ENCODE data around the gene GSTM4. TPM values are rescaled to one million over a fixed set of nuclear protein-coding genes. Genes with fewer than 3 reads are reported as not detected.

The GSTM4 gene
- total and polyA plus RNA-seq, 9 of the 15 experiments (the other 6 are each of a cell fraction or from before 2014, with no cell fraction given), result 18.8 to 53.4 (median 38.8) TPM

DNA sequence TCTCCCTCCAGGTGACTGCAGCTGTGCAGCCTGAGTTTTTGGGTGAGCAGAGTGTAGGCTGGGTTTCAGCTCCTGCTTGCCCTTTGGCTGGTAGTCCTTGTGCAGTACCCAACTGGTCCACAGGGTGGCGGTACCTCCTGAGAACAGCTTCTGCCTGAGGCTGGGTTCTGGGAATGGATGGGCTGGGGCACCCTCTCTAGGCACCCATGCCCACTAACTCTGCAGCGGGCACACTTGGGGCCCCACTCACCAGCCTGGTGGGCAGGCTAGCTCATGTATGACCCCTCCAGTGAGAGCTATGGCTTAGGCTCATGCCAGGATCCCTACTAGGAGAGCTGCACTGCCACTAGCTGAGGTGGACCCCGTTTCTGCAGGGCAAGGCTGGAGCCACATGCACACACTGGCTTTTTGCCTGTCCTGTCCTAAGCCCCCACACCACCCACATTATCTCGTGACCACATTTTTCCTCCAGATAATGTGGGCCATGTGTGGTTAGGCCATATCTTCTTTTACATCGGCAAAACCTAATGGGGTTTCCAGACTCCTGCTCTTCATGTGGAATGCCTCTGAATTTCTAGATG lies 15.5 kb upstream of the GSTM4 start (continued):
- TF ChIP-seq, protein P1, sequence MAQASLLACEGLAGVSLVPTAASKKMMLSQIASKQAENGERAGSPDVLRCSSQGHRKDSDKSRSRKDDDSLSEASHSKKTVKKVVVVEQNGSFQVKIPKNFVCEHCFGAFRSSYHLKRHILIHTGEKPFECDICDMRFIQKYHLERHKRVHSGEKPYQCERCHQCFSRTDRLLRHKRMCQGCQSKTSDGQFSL (CRISPR knock-in tag; IDR thresholded peaks at IDR 0.05), result no peak
- TF ChIP-seq, protein P1 (tag; IDR thresholded peaks at IDR 0.05), result no peak
- TF ChIP-seq, protein P2, sequence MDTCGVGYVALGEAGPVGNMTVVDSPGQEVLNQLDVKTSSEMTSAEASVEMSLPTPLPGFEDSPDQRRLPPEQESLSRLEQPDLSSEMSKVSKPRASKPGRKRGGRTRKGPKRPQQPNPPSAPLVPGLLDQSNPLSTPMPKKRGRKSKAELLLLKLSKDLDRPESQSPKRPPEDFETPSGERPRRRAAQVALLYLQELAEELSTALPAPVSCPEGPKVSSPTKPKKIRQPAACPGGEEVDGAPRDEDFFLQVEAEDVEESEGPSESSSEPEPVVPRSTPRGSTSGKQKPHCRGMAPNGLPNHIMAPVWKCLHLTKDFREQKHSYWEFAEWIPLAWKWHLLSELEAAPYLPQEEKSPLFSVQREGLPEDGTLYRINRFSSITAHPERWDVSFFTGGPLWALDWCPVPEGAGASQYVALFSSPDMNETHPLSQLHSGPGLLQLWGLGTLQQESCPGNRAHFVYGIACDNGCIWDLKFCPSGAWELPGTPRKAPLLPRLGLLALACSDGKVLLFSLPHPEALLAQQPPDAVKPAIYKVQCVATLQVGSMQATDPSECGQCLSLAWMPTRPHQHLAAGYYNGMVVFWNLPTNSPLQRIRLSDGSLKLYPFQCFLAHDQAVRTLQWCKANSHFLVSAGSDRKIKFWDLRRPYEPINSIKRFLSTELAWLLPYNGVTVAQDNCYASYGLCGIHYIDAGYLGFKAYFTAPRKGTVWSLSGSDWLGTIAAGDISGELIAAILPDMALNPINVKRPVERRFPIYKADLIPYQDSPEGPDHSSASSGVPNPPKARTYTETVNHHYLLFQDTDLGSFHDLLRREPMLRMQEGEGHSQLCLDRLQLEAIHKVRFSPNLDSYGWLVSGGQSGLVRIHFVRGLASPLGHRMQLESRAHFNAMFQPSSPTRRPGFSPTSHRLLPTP (IDR thresholded peaks at IDR 0.05; ENCODE audit: borderline replicate concordance, extremely low read depth, insufficient read length), result no peak
- TF ChIP-seq GATAD2A (IDR thresholded peaks at IDR 0.05) (no peak), POLR2AphosphoS2 (IDR thresholded peaks at IDR 0.05; ENCODE audit: low read length) (no peak), ZNF384 (IDR thresholded peaks at IDR 0.05; ENCODE audit: low read depth, low read length) (no peak), RFX7 (CRISPR knock-in tag; IDR thresholded peaks at IDR 0.05) (no peak), CBFA2T2 (conservative IDR thresholded peaks at IDR 0.05) (peak; percentile 25; the same call in 1 of the 2 replicates), MYC (IDR thresholded peaks at IDR 0.05; ENCODE audit: low read depth, low read length) (peak; percentile 33), MYC (CRISPR knock-in tag; IDR thresholded peaks at IDR 0.05; ENCODE audit: borderline replicate concordance, low read depth) (no peak), ERF (CRISPR knock-in tag; IDR thresholded peaks at IDR 0.05) (no peak), SMARCC2 (IDR thresholded peaks at IDR 0.05; ENCODE audit: low read depth) (no peak), RCOR1 (IDR thresholded peaks at IDR 0.05; ENCODE audit: borderline replicate concordance in 1 of 2, low read depth in 2 of 2, low read length in 2 of 2) (peak in 1 of 2 experiments; percentile 46; a peak in 1 of 4 replicates), ZNF589 (CRISPR knock-in tag; IDR thresholded peaks at IDR 0.05; ENCODE audit: low read depth) (0 out of 2 replicates have a peak, but pooled peaks have one; percentile 33), NEUROD1 (IDR thresholded peaks at IDR 0.05; ENCODE audit: borderline replicate concordance, low read depth, low read length, partially characterized antibody) (no peak), FOSL1 (tag; conservative IDR thresholded peaks at IDR 0.05) (no peak), THRAP3 (IDR thresholded peaks at IDR 0.05; ENCODE audit: borderline replicate concordance) (no peak), MTA3 (IDR thresholded peaks at IDR 0.05; ENCODE audit: borderline replicate concordance) (peak; percentile 73; the same call in 1 of the 2 replicates), RBBP5 (IDR thresholded peaks at IDR 0.05; ENCODE audit: borderline replicate concordance, insufficient read depth, low read length, poor library complexity, severe bottlenecking) (no peak), ZNF224 (CRISPR knock-in tag; IDR thresholded peaks at IDR 0.05) (no peak)
- TF ChIP-seq, protein P3, sequence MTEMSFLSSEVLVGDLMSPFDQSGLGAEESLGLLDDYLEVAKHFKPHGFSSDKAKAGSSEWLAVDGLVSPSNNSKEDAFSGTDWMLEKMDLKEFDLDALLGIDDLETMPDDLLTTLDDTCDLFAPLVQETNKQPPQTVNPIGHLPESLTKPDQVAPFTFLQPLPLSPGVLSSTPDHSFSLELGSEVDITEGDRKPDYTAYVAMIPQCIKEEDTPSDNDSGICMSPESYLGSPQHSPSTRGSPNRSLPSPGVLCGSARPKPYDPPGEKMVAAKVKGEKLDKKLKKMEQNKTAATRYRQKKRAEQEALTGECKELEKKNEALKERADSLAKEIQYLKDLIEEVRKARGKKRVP (CRISPR knock-in tag; IDR thresholded peaks at IDR 0.05), result peak; percentile 47; the same call in 1 of the 2 replicates
- TF ChIP-seq, protein P4, sequence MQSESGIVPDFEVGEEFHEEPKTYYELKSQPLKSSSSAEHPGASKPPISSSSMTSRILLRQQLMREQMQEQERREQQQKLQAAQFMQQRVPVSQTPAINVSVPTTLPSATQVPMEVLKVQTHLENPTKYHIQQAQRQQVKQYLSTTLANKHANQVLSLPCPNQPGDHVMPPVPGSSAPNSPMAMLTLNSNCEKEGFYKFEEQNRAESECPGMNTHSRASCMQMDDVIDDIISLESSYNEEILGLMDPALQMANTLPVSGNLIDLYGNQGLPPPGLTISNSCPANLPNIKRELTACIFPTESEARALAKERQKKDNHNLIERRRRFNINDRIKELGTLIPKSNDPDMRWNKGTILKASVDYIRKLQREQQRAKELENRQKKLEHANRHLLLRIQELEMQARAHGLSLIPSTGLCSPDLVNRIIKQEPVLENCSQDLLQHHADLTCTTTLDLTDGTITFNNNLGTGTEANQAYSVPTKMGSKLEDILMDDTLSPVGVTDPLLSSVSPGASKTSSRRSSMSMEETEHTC (IDR thresholded peaks at IDR 0.05), result peak; percentile 49; the same call in 1 of the 2 replicates

All from K562 (cell line).